DMS 273 (cell line): ENCODE measurements around the gene ZC3H8.
"Not testable (repeated sequence)": the region's sequence is repeated elsewhere in the genome, so short reads cannot be mapped to it uniquely, and the experiment has no call there.

ENCODE experiments used
- DNase-seq: peaks from one replicate; lab custom pipeline; 2025; ENCODE audit not compliant: unreplicated experiment; lab: John Stamatoyannopoulos, UW

Gene ZC3H8

DNA sequence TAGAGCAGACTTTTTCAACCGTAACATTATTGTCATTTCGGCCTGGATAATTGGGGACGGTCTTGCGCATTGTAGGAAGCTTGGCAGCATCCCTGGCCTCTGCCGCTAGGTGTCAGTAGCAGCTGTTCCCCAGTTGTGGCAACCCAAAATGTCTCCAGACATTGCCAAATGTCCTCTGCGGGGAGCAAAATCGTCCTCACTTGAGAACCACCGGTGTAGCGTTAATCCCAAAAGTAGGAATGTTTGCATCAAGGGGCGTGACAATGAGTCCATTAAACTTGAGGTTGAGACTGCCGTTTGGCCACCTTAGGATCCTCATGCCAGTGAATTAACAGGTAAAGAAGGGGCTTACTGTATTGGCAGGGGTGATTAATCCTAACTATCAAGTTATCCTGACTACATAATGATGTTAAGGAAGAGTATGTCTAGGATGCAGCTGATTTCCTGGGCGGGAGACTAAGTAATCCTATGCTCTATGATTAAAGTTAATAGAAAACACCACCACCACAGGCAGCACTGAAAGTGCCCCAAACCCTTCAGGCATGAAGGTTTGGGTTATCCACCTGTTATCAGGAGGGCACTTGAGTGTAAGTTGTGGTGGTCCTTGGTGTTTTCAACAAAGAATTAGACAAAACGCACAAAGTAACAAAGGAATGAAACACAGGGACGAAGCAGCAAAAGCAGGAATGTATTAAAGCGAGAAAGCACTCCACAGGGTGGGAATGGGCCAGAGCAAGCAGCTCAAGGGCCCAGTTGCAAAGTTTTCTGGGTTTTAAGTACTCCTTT, 4.9 kb upstream of the ZC3H8 start:
- peak; percentile 89 for DNase-seq

DNA sequence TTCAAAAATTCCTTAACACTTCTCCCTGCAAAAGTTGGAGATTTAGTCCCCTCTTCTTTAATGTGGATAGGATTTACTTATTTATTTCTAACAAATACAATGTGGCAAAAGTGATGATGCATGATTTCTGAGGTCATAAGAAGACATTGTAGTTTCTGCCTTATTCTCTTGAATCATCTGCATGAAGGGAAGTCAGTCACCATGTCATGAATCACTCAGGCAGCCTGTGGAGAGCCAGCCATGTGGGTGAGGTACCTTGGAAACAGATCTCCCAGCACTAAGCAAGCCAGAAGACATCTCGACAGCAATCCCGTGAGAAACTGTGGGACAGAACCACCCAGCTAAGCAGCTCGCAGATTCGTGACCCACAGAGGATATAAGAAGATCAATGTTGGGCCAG, 2.7 kb upstream of the ZC3H8 start:
- DNase-seq: no peak

DNA sequence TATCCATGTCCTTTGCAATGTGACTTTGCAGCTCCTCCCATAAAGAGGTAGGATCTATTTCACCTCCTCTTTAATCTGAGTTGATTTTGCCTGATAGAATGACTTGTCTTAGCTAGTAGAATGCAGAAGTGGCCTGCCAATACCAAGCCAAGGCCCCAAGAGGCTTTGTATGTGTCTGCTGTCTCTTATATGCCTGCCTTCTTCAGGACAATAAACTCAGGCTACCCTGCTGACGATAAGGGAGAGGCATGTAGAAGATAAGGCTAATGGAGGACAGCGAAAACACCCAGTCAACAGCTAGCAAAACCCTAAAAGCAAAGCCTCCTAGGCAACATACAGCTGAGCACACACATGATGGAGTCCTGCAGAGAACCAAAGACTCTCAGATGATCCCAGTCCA, 1.8 kb upstream of the ZC3H8 start:
- no peak for DNase-seq

DNA sequence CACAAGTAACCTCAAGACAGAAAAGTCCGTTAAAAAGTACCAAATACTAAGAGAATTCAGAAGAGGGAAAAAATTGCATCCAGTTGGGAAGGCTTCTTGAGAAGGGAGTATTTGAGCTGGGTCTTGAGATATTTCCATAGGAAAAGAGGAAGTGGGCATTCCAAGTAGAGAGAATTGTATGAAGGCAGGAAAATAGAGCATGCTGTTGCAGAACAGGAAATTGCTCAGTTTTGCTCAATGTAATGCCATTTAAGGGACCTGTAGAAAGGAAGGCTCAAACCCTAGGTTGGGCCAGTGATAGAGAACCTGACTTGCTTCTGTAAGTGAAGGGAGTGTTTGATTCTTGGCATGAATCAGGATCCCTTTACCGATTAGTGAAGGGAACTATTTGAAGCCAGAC, 1.0 kb upstream of the ZC3H8 start:
- DNase-seq: no peak

DNA sequence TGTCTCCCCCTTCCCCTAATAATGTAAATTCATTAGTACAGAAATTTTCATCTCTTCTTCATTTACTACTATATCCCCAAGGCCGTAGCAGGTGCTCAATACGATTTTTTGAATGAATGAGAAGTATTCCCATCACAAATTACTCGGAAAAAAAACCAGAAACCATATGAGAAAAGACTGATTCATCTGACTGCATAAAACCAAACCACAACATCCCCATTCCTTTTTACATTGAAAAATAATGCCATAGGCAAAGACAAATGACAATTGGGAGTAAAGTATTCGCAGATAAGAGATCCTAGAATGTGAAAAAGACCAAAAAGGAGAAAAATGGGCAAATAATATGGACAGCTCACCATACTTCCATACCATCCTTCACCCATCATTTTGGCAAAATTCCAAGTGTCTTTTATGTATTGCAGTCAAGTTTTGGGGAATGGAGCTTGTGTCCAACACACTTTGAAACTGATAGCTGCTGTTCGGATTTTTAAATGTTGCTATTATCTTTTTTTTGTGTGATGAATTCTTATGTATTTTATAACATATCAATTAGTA, 1.5 kb downstream of the ZC3H8 start:
- peak; percentile 19 for DNase-seq

- no peak for DNase-seq
Measured at GRCh38 chr2:112251271-112251670, 3.6 kb downstream of the ZC3H8 start.

- no peak for DNase-seq
Measured at GRCh38 chr2:112244854-112245253, 10.0 kb downstream of the ZC3H8 start.

GRCh38 chr2:112243233-112243632, 11.6 kb downstream of the ZC3H8 start:
- DNase-seq: no peak

DNA sequence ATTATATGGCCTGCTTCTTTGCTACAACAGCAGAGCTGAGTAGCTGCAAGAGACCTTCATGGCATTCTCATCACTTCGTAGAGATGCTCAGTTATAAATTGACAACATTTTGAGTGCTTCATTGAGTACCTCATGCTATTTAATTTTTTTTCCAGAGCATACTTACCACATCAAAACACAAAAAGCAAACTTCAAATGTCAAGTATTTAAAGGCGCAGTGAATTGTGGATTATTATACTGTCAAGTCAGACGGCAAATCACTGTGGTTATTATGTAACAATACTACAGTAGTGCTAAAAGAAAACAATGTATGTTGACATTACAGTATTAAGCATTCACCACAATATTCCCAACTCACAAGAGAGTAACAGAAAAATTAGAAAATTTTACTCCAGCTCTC, 12.5 kb downstream of the ZC3H8 start:
- DNase-seq: no peak

- no peak for DNase-seq
Measured at GRCh38 chr2:112239862-112240261, 15.0 kb downstream of the ZC3H8 start.

DNA sequence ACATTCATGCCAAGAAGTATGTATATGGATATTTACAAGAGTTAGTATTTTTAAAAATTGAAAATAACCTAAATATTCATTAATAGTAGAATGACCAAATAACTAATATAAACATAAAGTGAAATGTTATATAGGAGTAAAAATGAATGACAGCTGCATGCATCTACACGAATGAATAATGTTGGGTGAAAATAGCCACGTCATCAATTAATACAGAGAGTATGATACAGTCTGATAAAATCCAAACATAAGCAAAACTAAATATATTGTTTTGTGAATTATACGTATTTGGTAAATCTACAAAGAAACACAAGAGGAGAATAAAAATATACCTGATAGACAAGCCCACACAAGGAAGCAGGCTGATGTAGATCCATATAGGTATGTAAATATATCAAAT, 24.5 kb downstream of the ZC3H8 start:
- no peak for DNase-seq

- peak; percentile 96 for DNase-seq
Measured at GRCh38 chr2:112229348-112229747, 25.5 kb downstream of the ZC3H8 start.

DNA sequence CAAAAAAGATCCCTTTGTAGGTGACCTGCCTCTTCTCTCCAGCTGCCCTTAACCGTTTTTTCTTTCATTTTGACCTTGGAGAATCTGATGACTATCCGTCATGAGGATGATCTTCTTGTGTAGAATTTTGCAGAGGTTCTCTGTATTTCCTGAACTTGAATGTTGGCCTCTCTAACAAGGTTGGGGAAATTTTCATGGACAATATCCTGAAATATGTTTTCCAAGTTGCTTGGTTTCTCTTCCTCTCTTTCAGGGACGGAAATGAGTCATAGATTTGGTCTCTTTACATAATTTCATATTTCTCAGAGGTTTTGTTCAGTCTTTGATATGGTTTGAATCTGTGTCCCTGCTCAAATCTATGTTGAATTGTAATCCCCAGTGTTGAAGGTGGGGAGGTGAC, 34.0 kb downstream of the ZC3H8 start:
- no peak for DNase-seq

DNA sequence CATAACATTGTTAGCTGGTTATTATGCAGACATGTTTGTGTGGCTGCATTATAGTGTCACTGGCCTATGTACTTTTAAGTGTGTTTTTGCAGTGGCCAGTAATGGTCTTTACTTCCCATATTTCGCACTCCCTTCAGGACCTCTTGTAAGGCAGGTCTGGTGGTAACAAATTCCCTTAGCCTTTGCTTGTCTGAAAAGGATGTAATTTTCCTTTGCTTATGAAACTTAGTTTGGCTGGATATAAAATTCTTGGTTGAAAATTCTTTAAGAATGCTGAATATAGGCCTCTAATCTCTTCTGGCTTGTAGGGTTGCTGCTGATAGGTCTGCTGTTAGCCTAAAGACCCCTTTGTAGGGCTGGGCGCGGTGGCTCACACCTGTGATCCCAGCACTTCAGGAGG, 34.7 kb downstream of the ZC3H8 start:
- DNase-seq: no peak

- no peak for DNase-seq
Measured at GRCh38 chr2:112217854-112218253, 37.0 kb downstream of the ZC3H8 start.

DNA sequence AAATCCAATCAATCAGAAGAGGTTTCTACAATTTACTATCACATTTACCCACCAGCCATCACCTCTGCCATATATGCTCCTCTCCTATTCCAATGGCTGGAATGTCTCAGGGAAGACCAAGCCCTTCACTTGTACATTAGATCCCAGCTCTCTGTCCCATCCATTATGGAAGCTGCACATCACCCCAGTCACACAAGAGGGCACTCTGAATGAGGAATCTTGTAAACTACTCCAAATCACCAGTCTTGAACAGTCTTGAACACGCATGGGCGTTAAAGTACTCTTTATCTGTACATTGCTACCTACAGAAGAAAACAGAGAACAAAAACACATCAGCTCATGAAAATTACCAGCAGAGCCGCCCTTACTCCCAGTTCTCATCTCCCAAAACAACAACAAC, 38.7 kb downstream of the ZC3H8 start:
- DNase-seq: peak; percentile 18

GRCh38 chr2:112207905-112208304, 46.9 kb downstream of the ZC3H8 start:
- DNase-seq: not testable (repeated sequence)

DNA sequence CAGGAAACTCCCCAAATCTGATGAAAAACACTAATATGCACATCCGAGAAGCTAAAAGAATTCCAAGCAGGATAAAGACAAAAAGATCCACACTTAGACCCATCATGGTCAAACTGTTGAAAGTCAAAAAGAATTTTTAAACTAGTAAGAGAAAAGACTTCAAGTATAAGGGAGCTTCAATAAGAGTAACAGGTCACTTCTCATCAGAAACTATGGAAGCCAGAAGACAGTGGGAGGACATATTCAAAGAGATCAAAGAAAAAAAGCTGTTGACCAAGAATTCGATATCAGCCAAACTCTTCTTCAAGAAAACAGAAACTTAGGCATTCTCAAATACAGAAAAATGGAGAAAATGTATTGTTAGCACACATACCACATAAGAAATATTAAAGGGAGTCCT, 50.4 kb downstream of the ZC3H8 start:
- peak; percentile 18 for DNase-seq

- no peak for DNase-seq
Measured at GRCh38 chr2:112201696-112202430, 53.0 kb downstream of the ZC3H8 start.

- no peak for DNase-seq
Measured at GRCh38 chr2:112199188-112199587, 55.7 kb downstream of the ZC3H8 start.

DNA sequence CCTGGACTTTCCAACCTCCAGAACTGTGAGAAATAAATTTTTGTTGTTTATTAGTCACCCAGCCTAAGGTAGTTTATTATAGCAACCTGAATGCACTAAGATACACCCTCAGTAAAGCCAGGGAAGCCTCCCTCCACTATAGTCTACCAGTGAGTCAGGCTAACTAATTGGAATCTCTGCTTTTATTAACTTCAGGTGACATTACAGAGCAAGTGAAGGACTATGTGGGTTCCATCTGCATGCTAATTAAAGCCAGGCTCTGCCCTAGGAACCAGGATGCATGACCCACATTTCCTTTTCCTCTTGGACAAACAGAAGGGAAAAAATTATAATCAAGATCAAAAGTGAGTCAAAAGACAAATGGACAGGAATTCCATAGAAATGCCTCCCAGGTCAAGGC, 56.1 kb downstream of the ZC3H8 start:
- no peak for DNase-seq

- no peak for DNase-seq
Measured at GRCh38 chr2:112197868-112198267, 57.0 kb downstream of the ZC3H8 start.
